ENCODE data around the gene TGFBI.

GRCh38 chr5:136043551-136043950 lies 14.8 kb downstream of the TGFBI start:
- TF ChIP-seq CTCF (IDR thresholded peaks at IDR 0.05; ENCODE audit: low read depth, low read length) = no peak
- TF ChIP-seq POLR2A (IDR thresholded peaks at IDR 0.05; ENCODE audit: extremely low read depth, insufficient read length) = no peak
- no peak for TF ChIP-seq MYC (IDR thresholded peaks at IDR 0.05; ENCODE audit: low read depth, low read length)

Data from NB4 (cell line).